HEK293 (cell line): ENCODE measurements around the gene MYOM3.

ENCODE experiments used
- GLIS1 ChIP-seq: fragments of 450-650 bp; formaldehyde crosslinking; IDR thresholded peaks from 2 replicates; pipeline ENCODE4 v1.5.1; 2016; ENCODE audit warnings: missing biosample characterization, missing genetic modification characterization
- HOXD13 ChIP-seq: sonication (generic); formaldehyde crosslinking; IDR thresholded peaks from 2 replicates; pipeline ENCODE4 v1.8.0; 2022; ENCODE audit warnings: missing genetic modification reagents, borderline replicate concordance
- INSM2 ChIP-seq: fragments of 450-650 bp; formaldehyde crosslinking; IDR thresholded peaks from 2 replicates; pipeline ENCODE4 v1.5.1; 2016; ENCODE audit warnings: missing biosample characterization, missing genetic modification characterization
- KLF17 ChIP-seq: fragments of 450-650 bp; formaldehyde crosslinking; IDR thresholded peaks from 2 replicates; pipeline ENCODE4 v1.5.1; 2016; ENCODE audit warnings: missing biosample characterization, missing genetic modification characterization
- PRDM1 ChIP-seq: fragments of 450-650 bp; formaldehyde crosslinking; IDR thresholded peaks from 2 replicates; pipeline ENCODE4; 2016; ENCODE audit warnings: missing biosample characterization, missing genetic modification characterization
- SALL2 ChIP-seq: fragments of 450-650 bp; formaldehyde crosslinking; IDR thresholded peaks from 2 replicates; pipeline ENCODE4 v1.5.0; 2017; ENCODE audit warnings: missing biosample characterization, mild to moderate bottlenecking, missing genetic modification characterization, borderline replicate concordance
- SP2 ChIP-seq: fragments of 450-650 bp; formaldehyde crosslinking; IDR thresholded peaks from 2 replicates; pipeline ENCODE4 v1.5.1; 2016; ENCODE audit warnings: missing biosample characterization, missing genetic modification characterization
- YY1 ChIP-seq: fragments of 450-650 bp; formaldehyde crosslinking; IDR thresholded peaks from 2 replicates; pipeline ENCODE4 v1.5.1; 2018; ENCODE audit warnings: missing biosample characterization, missing genetic modification characterization
- ZBTB49 ChIP-seq: fragments of 450-650 bp; formaldehyde crosslinking; IDR thresholded peaks from 2 replicates; pipeline ENCODE4 v1.5.1; 2016; ENCODE audit warnings: missing biosample characterization, missing genetic modification characterization, low read depth
- ZFHX2 ChIP-seq: fragments of 450-650 bp; formaldehyde crosslinking; conservative IDR thresholded peaks from 2 replicates; pipeline ENCODE4 v1.5.1; 2016; ENCODE audit warnings: missing biosample characterization, missing genetic modification characterization
- ZFP41 ChIP-seq: fragments of 450-650 bp; formaldehyde crosslinking; IDR thresholded peaks from 2 replicates; pipeline ENCODE4 v1.5.1; 2016; ENCODE audit warnings: missing biosample characterization, missing genetic modification characterization, borderline replicate concordance
- ZNF132 ChIP-seq: fragments of 450-650 bp; formaldehyde crosslinking; IDR thresholded peaks from 2 replicates; pipeline ENCODE4 v1.5.1; 2017; ENCODE audit warnings: missing biosample characterization, missing genetic modification characterization, borderline replicate concordance
- ZNF157 ChIP-seq: fragments of 450-650 bp; formaldehyde crosslinking; IDR thresholded peaks from 2 replicates; pipeline ENCODE4 v1.5.1; 2016; ENCODE audit warnings: missing biosample characterization, missing genetic modification characterization
- ZNF266 ChIP-seq: fragments of 450-650 bp; formaldehyde crosslinking; IDR thresholded peaks from 2 replicates; pipeline ENCODE4 v1.5.1; 2016; ENCODE audit warnings: missing biosample characterization, missing genetic modification characterization, low read depth
- ZNF324 ChIP-seq: fragments of 450-650 bp; formaldehyde crosslinking; IDR thresholded peaks from 2 replicates; pipeline ENCODE4 v1.5.1; 2016; ENCODE audit warnings: missing biosample characterization, missing genetic modification characterization
- ZNF335 ChIP-seq: fragments of 450-650 bp; formaldehyde crosslinking; conservative IDR thresholded peaks from 2 replicates; pipeline ENCODE4 v1.5.1; 2016; ENCODE audit warnings: missing biosample characterization, missing genetic modification characterization
- ZNF350 ChIP-seq: fragments of 450-650 bp; formaldehyde crosslinking; IDR thresholded peaks from 2 replicates; pipeline ENCODE4 v1.5.0; 2017; ENCODE audit warnings: missing biosample characterization, mild to moderate bottlenecking, missing genetic modification characterization
- ZNF366 ChIP-seq: fragments of 450-650 bp; formaldehyde crosslinking; conservative IDR thresholded peaks from 2 replicates; pipeline ENCODE4 v1.5.1; 2016; ENCODE audit warnings: missing biosample characterization, missing genetic modification characterization
- ZNF426 ChIP-seq: fragments of 450-650 bp; formaldehyde crosslinking; IDR thresholded peaks from 2 replicates; pipeline ENCODE4 v1.5.1; 2017; ENCODE audit warnings: missing biosample characterization, missing genetic modification characterization, mild to moderate bottlenecking, inconsistent platforms, moderate library complexity
- ZNF529 ChIP-seq: fragments of 450-650 bp; formaldehyde crosslinking; IDR thresholded peaks from 2 replicates; pipeline ENCODE4 v1.5.1; 2017; ENCODE audit warnings: missing genetic modification characterization, missing biosample characterization; ENCODE audit not compliant: insufficient replicate concordance
- ZNF585B ChIP-seq: fragments of 450-650 bp; formaldehyde crosslinking; IDR thresholded peaks from 2 replicates; pipeline ENCODE4 v1.5.1; 2016; ENCODE audit warnings: missing biosample characterization, missing genetic modification characterization
- ZNF76 ChIP-seq: fragments of 450-650 bp; formaldehyde crosslinking; IDR thresholded peaks from 2 replicates; pipeline ENCODE4; 2016; ENCODE audit warnings: low read depth, missing biosample characterization, missing genetic modification characterization, borderline replicate concordance
- ZNF785 ChIP-seq: fragments of 450-650 bp; formaldehyde crosslinking; IDR thresholded peaks from 2 replicates; pipeline ENCODE4 v1.5.1; 2016; ENCODE audit warnings: missing biosample characterization, missing genetic modification characterization
- ZNF830 ChIP-seq: fragments of 450-650 bp; IDR thresholded peaks from 2 replicates; pipeline ENCODE4 v1.5.0; 2018; ENCODE audit warnings: missing biosample characterization, missing genetic modification characterization, low read depth, mild to moderate bottlenecking, moderate library complexity
- TF ChIP-seq, protein P1 (sequence below): fragments of 450-650 bp; formaldehyde crosslinking; IDR thresholded peaks from 2 replicates; pipeline ENCODE4 v1.5.1; 2016; ENCODE audit warnings: missing biosample characterization, missing genetic modification characterization
- TF ChIP-seq, protein P2 (sequence below): fragments of 450-650 bp; formaldehyde crosslinking; IDR thresholded peaks from 2 replicates; pipeline ENCODE4 v1.5.1; 2016; ENCODE audit warnings: missing biosample characterization, missing genetic modification characterization
- TF ChIP-seq, protein P3 (sequence below): fragments of 450-650 bp; formaldehyde crosslinking; IDR thresholded peaks from 2 replicates; pipeline ENCODE4 v1.5.1; 2016; ENCODE audit warnings: missing biosample characterization, missing genetic modification characterization

MYOM3 gene

DNA sequence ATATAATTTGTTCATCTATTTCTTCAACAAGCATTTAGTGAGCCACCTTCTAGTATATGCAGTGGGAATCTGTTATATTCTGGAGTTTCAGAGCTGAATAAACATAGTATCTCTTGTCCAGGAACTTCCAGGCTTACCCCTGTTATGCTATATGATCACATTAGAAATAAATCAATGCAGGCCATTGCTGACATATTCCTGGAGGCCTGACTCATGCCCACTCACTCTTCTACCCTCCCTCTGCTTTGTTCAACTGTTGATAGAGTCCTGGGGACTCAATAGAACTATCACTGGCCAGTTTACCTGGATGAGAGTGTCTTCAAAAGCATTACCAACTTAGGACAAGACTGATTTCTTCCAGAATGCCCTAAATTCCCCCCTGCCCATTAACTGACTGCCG lies 102.5 kb downstream of the MYOM3 start (continued):
- TF ChIP-seq, protein P1, sequence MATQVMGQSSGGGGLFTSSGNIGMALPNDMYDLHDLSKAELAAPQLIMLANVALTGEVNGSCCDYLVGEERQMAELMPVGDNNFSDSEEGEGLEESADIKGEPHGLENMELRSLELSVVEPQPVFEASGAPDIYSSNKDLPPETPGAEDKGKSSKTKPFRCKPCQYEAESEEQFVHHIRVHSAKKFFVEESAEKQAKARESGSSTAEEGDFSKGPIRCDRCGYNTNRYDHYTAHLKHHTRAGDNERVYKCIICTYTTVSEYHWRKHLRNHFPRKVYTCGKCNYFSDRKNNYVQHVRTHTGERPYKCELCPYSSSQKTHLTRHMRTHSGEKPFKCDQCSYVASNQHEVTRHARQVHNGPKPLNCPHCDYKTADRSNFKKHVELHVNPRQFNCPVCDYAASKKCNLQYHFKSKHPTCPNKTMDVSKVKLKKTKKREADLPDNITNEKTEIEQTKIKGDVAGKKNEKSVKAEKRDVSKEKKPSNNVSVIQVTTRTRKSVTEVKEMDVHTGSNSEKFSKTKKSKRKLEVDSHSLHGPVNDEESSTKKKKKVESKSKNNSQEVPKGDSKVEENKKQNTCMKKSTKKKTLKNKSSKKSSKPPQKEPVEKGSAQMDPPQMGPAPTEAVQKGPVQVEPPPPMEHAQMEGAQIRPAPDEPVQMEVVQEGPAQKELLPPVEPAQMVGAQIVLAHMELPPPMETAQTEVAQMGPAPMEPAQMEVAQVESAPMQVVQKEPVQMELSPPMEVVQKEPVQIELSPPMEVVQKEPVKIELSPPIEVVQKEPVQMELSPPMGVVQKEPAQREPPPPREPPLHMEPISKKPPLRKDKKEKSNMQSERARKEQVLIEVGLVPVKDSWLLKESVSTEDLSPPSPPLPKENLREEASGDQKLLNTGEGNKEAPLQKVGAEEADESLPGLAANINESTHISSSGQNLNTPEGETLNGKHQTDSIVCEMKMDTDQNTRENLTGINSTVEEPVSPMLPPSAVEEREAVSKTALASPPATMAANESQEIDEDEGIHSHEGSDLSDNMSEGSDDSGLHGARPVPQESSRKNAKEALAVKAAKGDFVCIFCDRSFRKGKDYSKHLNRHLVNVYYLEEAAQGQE (tag by site-specific recombination): no peak
- TF ChIP-seq ZBTB49 (tag by site-specific recombination): no peak
- TF ChIP-seq, protein P2, sequence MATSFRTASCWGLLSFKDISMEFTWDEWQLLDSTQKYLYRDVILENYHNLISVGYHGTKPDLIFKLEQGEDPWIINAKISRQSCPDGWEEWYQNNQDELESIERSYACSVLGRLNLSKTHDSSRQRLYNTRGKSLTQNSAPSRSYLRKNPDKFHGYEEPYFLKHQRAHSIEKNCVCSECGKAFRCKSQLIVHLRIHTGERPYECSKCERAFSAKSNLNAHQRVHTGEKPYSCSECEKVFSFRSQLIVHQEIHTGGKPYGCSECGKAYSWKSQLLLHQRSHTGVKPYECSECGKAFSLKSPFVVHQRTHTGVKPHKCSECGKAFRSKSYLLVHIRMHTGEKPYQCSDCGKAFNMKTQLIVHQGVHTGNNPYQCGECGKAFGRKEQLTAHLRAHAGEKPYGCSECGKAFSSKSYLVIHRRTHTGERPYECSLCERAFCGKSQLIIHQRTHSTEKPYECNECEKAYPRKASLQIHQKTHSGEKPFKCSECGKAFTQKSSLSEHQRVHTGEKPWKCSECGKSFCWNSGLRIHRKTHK (tag by site-specific recombination): no peak
- TF ChIP-seq ZNF157: no peak
- no peak for TF ChIP-seq ZNF426
- TF ChIP-seq ZNF529: no peak
- no peak for TF ChIP-seq ZNF350 (tag by site-specific recombination)
- 0 out of 2 replicates have a peak, but pooled peaks have one; percentile 13 for TF ChIP-seq SP2 (tag by site-specific recombination)
- no peak for TF ChIP-seq ZNF132 (tag by site-specific recombination)
- peak; percentile 83; the same call in 1 of the 2 replicates for TF ChIP-seq INSM2 (tag by site-specific recombination)
- TF ChIP-seq ZFP41 (tag by site-specific recombination): no peak
- TF ChIP-seq ZNF324: no peak
- TF ChIP-seq HOXD13 (CRISPR knock-in tag): no peak
- TF ChIP-seq KLF17 (tag by site-specific recombination): peak; percentile 29; the same call in 1 of the 2 replicates
- no peak for TF ChIP-seq ZNF585B
- TF ChIP-seq ZNF76 (tag by site-specific recombination): no peak; the same call in 1 of the 2 replicates
- TF ChIP-seq YY1 (tag by site-specific recombination): no peak
- no peak for TF ChIP-seq ZNF266 (tag by site-specific recombination)
- no peak for TF ChIP-seq ZFHX2 (tag by site-specific recombination)
- TF ChIP-seq GLIS1 (tag by site-specific recombination): no peak
- no peak for TF ChIP-seq ZNF785 (tag by site-specific recombination)
- peak; percentile 63 for TF ChIP-seq ZNF366 (tag by site-specific recombination)
- TF ChIP-seq, protein P3, sequence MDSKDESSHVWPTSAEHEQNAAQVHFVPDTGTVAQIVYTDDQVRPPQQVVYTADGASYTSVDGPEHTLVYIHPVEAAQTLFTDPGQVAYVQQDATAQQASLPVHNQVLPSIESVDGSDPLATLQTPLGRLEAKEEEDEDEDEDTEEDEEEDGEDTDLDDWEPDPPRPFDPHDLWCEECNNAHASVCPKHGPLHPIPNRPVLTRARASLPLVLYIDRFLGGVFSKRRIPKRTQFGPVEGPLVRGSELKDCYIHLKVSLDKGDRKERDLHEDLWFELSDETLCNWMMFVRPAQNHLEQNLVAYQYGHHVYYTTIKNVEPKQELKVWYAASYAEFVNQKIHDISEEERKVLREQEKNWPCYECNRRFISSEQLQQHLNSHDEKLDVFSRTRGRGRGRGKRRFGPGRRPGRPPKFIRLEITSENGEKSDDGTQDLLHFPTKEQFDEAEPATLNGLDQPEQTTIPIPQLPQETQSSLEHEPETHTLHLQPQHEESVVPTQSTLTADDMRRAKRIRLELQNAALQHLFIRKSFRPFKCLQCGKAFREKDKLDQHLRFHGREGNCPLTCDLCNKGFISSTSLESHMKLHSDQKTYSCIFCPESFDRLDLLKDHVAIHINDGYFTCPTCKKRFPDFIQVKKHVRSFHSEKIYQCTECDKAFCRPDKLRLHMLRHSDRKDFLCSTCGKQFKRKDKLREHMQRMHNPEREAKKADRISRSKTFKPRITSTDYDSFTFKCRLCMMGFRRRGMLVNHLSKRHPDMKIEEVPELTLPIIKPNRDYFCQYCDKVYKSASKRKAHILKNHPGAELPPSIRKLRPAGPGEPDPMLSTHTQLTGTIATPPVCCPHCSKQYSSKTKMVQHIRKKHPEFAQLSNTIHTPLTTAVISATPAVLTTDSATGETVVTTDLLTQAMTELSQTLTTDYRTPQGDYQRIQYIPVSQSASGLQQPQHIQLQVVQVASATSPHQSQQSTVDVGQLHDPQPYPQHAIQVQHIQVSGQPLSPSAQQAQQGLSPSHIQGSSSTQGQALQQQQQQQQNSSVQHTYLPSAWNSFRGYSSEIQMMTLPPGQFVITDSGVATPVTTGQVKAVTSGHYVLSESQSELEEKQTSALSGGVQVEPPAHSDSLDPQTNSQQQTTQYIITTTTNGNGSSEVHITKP (tag by site-specific recombination): peak; percentile 22
- TF ChIP-seq PRDM1: peak; percentile 67
- no peak for TF ChIP-seq ZNF335 (tag by site-specific recombination)
- TF ChIP-seq ZNF830: no peak
- no peak for TF ChIP-seq SALL2 (tag by site-specific recombination)
